Liver (tissue), 9 donors: ENCODE measurements around the gene CNTN1. TPM values are rescaled to one million over a fixed set of nuclear protein-coding genes. Genes with fewer than 3 reads are reported as not detected.

Experiments used
- DNase-seq: peaks from one replicate; pipeline ENCODE4 v3.0.0-alpha.2; 2017; ENCODE audit warnings: low spot score
- H3K27ac ChIP-seq, 2 donors: one replicate each; pipeline ENCODE4 v1.7.0; 2013; ENCODE audit warnings: inconsistent platforms in 2 of 2, low read length in 2 of 2, control low read depth in 1 of 2, low read depth in 1 of 2, mild to moderate bottlenecking in 1 of 2
- H3K27me3 ChIP-seq, 4 donors: one replicate each; pipeline versions ENCODE4 v1.6.1 to v1.7.0; 2013; ENCODE audit warnings: low read length in 3 of 4, inconsistent platforms in 1 of 4, mild to moderate bottlenecking in 1 of 4, moderate library complexity in 1 of 4; ENCODE audit not compliant: control insufficient read depth in 4 of 4, insufficient read depth in 4 of 4
- H3K36me3 ChIP-seq, 4 donors: one replicate each; pipeline versions ENCODE4 v1.6.1 to v1.7.0; 2013; ENCODE audit warnings: low read length in 3 of 4, mild to moderate bottlenecking in 3 of 4, low read depth in 1 of 4, moderate library complexity in 1 of 4; ENCODE audit not compliant: control insufficient read depth in 4 of 4, insufficient read depth in 3 of 4
- H3K4me1 ChIP-seq, 4 donors: one replicate each; pipeline versions ENCODE4 v1.6.1 to v1.7.0; 2013; ENCODE audit warnings: low read length in 3 of 4, mild to moderate bottlenecking in 3 of 4, moderate library complexity in 1 of 4; ENCODE audit not compliant: control insufficient read depth in 4 of 4, insufficient read depth in 4 of 4
- H3K4me3 ChIP-seq, 3 donors: one replicate each; pipeline versions ENCODE4 v1.6.1 to v1.7.0; 2013; ENCODE audit warnings: low read length in 3 of 3, control low read depth in 1 of 3, low read depth in 1 of 3, mild to moderate bottlenecking in 1 of 3
- H3K9ac ChIP-seq, 2 donors: one replicate each; pipeline ENCODE4 v1.7.0; 2013; ENCODE audit warnings: low read length in 2 of 2, mild to moderate bottlenecking in 2 of 2, moderate library complexity in 2 of 2, control low read depth in 1 of 2, low read depth in 1 of 2
- H3K9me3 ChIP-seq, 4 donors: one replicate each; pipeline versions ENCODE4 v1.6.1 to v1.7.0; 2013; ENCODE audit warnings: low read length in 3 of 4; ENCODE audit not compliant: control insufficient read depth in 4 of 4
- MAX ChIP-seq: IDR thresholded peaks from 2 replicates; pipeline ENCODE4 v1.6.1; 2016; ENCODE audit warnings: antibody characterized with exemption
- NR2F2 ChIP-seq: IDR thresholded peaks from 2 replicates; pipeline ENCODE4 v1.6.1; 2016; ENCODE audit warnings: antibody characterized with exemption
- RAD21 ChIP-seq, 2 donors: IDR thresholded peaks; 2 replicates each; pipeline ENCODE4 v1.6.1; 2016; ENCODE audit warnings: antibody characterized with exemption in 2 of 2, mild to moderate bottlenecking in 2 of 2
- REST ChIP-seq: IDR thresholded peaks from 2 replicates; pipeline ENCODE4 v1.6.1; 2016; ENCODE audit warnings: antibody characterized with exemption, mild to moderate bottlenecking
- SP1 ChIP-seq: IDR thresholded peaks from 2 replicates; pipeline ENCODE4 v1.6.1; 2018; ENCODE audit warnings: antibody characterized with exemption, mild to moderate bottlenecking
- TAF1 ChIP-seq: conservative IDR thresholded peaks from 2 replicates; pipeline ENCODE4 v1.6.1; 2016; ENCODE audit warnings: antibody characterized with exemption, mild to moderate bottlenecking
- YY1 ChIP-seq: IDR thresholded peaks from 2 replicates; pipeline ENCODE4 v1.6.1; 2016; ENCODE audit warnings: antibody characterized with exemption, mild to moderate bottlenecking
- WGBS: extraction: QIAGEN DNeasy Blood & Tissue Kit; methylation state at CpG from one replicate; pipeline ENCODE4 v1.1.7; 2013; 5-methylcytosine and 5-hydroxymethylcytosine counted together
- polyA plus RNA-seq, 2 donors: library from polyadenylated mRNA; stranded (reverse) in 1 of 2; unstranded in 1 of 2; fragments of 200-250 nt in 1 of 2; fragments of >200 nt in 1 of 2; fragmentation: Nextera tagmentation in 1 of 2; extraction: Ambion mirVana in 1 of 2; gene quantifications; one replicate each; pipeline versions ENCODE4 v1.2.1 to v1.2.3, GENCODE V29; 2013 to 2015
- total RNA-seq, 2 donors: library from RNA; depleted of rRNA; stranded (reverse); fragments of >200 nt; gene quantifications; one replicate each; pipeline ENCODE4 v1.2.3, GENCODE V29; 2014
- TF ChIP-seq, protein P1 (sequence below): IDR thresholded peaks from 2 replicates; pipeline ENCODE4 v1.6.1; 2016; ENCODE audit warnings: antibody characterized with exemption
- TF ChIP-seq, protein P2 (sequence below): fragments of 150-350 bp; IDR thresholded peaks from 2 replicates; pipeline ENCODE4 v1.5.1; 2017; ENCODE audit warnings: improper control_type of control experiment, low read depth, low read length; ENCODE audit not compliant: missing input control
- TF ChIP-seq, protein P3 (sequence below): IDR thresholded peaks from 2 replicates; pipeline ENCODE4 v1.6.1; 2016; ENCODE audit warnings: antibody characterized with exemption
- donor health status: healthy.
- donor health status: healthy.
- donor health status: healthy.
- donor health status: healthy.
- donor health status: healthy.

The CNTN1 gene
- total and polyA plus RNA-seq, 4 donors, result 0.03 to 1.2 (median 0.43) TPM

- no peak for TF ChIP-seq YY1
- TF ChIP-seq RAD21 (IDR thresholded peaks at IDR 0.05), result peak in 1 of 2 donors; percentile 6
- TF ChIP-seq REST, result no peak
- Histone ChIP-seq H3K4me1 (no peaks in the 10 kb centered on the region), H3K9me3 (no peaks in the 10 kb centered on the region), H3K36me3 (no peaks in the 10 kb centered on the region), H3K27ac (no peak overlapping the region), H3K4me3 (no peak overlapping the region), H3K27me3 (no peaks in the 10 kb centered on the region), H3K9ac (no peak overlapping the region)
- 56% methylated on average over 2 of the region's 2 CpGs for WGBS
- DNase-seq, result no peak
These were observed 359.7 kb downstream of the CNTN1 start for GRCh38 chr12:41051954-41052353.

GRCh38 chr12:41052441-41052840 lies 360.2 kb downstream of the CNTN1 start:
- Histone ChIP-seq H3K9ac (no peak overlapping the region), H3K27ac (no peak overlapping the region), H3K27me3 (no peaks in the 10 kb centered on the region), H3K4me3 (no peak overlapping the region), H3K4me1 (no peaks in the 10 kb centered on the region), H3K9me3 (no peaks in the 10 kb centered on the region), H3K36me3 (no peaks in the 10 kb centered on the region)
- TF ChIP-seq, protein P1, sequence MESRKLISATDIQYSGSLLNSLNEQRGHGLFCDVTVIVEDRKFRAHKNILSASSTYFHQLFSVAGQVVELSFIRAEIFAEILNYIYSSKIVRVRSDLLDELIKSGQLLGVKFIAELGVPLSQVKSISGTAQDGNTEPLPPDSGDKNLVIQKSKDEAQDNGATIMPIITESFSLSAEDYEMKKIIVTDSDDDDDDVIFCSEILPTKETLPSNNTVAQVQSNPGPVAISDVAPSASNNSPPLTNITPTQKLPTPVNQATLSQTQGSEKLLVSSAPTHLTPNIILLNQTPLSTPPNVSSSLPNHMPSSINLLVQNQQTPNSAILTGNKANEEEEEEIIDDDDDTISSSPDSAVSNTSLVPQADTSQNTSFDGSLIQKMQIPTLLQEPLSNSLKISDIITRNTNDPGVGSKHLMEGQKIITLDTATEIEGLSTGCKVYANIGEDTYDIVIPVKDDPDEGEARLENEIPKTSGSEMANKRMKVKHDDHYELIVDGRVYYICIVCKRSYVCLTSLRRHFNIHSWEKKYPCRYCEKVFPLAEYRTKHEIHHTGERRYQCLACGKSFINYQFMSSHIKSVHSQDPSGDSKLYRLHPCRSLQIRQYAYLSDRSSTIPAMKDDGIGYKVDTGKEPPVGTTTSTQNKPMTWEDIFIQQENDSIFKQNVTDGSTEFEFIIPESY, result no peak
- TF ChIP-seq TAF1 (no peak), NR2F2 (no peak), MAX (no peak)
- TF ChIP-seq, protein P2, sequence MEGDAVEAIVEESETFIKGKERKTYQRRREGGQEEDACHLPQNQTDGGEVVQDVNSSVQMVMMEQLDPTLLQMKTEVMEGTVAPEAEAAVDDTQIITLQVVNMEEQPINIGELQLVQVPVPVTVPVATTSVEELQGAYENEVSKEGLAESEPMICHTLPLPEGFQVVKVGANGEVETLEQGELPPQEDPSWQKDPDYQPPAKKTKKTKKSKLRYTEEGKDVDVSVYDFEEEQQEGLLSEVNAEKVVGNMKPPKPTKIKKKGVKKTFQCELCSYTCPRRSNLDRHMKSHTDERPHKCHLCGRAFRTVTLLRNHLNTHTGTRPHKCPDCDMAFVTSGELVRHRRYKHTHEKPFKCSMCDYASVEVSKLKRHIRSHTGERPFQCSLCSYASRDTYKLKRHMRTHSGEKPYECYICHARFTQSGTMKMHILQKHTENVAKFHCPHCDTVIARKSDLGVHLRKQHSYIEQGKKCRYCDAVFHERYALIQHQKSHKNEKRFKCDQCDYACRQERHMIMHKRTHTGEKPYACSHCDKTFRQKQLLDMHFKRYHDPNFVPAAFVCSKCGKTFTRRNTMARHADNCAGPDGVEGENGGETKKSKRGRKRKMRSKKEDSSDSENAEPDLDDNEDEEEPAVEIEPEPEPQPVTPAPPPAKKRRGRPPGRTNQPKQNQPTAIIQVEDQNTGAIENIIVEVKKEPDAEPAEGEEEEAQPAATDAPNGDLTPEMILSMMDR, result no peak
- DNase-seq, result no peak
- 64% methylated on average over 1 of the region's 1 CpG for WGBS

DNA sequence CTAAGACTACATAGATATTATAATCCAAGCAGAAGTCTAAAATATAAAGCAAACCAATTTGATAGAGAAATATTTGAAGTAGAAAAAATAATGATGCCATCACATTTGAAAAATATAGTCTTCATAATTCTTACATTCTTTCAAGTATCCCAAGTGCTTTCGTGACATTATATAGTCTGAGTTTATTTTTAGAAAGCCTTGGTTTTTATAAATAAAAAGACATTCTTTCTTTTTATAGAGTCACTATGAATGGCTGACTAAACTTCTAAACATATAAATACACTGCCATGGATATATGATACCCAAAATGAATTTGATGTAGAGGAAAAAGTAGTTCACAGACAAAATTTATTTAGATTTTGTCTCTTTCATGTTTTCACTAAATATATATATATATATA lies 360.8 kb downstream of the CNTN1 start:
- DNase-seq, result no peak
- Histone ChIP-seq H3K9me3 (no peaks in the 10 kb centered on the region), H3K9ac (no peak overlapping the region), H3K4me1 (no peaks in the 10 kb centered on the region), H3K27ac (no peak overlapping the region), H3K27me3 (no peaks in the 10 kb centered on the region), H3K36me3 (no peaks in the 10 kb centered on the region), H3K4me3 (no peak overlapping the region)
- TF ChIP-seq, protein P3, sequence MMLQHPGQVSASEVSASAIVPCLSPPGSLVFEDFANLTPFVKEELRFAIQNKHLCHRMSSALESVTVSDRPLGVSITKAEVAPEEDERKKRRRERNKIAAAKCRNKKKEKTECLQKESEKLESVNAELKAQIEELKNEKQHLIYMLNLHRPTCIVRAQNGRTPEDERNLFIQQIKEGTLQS, result no peak
- no peak for TF ChIP-seq SP1
- 73% methylated on average over 1 of the region's 1 CpG for WGBS
